GM18499 (cell line): ENCODE results near the gene CES2.
"Not testable (repeated sequence)": the region's sequence is repeated elsewhere in the genome, so short reads cannot be mapped to it uniquely, and the experiment has no call there.

ENCODE experiments used
- ATAC-seq: cut with Tn5 transposase; IDR thresholded peaks from one replicate; pipeline ENCODE4 v1.9.1; 2021; ENCODE audit warnings: moderate number of reproducible peaks; ENCODE audit not compliant: insufficient read depth, unreplicated experiment

CES2 gene, protein sequence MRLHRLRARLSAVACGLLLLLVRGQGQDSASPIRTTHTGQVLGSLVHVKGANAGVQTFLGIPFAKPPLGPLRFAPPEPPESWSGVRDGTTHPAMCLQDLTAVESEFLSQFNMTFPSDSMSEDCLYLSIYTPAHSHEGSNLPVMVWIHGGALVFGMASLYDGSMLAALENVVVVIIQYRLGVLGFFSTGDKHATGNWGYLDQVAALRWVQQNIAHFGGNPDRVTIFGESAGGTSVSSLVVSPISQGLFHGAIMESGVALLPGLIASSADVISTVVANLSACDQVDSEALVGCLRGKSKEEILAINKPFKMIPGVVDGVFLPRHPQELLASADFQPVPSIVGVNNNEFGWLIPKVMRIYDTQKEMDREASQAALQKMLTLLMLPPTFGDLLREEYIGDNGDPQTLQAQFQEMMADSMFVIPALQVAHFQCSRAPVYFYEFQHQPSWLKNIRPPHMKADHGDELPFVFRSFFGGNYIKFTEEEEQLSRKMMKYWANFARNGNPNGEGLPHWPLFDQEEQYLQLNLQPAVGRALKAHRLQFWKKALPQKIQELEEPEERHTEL

DNA sequence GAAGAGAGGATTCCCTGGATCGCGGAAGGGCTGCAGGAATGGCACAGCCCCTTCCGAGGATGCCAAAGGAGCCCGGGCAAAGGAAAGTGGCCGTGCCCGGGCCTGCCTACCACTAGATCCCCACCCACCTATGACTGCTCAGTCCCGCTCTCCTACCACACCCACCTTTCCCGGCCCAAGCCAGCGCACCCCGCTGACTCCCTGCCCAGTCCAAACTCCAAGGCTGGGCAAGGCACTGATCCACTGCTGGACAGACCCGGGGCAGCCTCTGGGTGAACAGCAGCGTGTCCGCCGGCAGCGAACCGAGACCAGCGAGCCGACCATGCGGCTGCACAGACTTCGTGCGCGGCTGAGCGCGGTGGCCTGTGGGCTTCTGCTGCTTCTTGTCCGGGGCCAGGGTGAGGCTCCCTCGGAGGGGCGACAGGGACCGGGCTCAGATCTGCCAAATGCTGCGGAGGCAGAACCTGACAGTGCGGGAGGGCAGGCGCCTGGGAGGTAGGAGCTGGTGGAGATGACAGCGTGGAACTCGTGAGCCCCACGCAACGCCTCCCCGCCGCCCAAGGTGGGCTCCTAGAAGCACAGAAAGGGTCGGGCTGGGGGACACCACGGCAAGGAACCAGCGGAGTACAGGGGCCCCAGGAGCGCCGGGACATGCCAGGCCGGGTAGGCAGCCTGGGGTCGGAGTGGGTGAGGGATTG is at the start of gene CES2:
Gene CES2, plus strand, starts transcription at position 203 of the 698 bp plus-strand sequence. Its CDS starts 120 bp downstream, at position 323.
- ATAC-seq: no peak

GRCh38 chr16:66886321-66886720 is 49.0 kb upstream of the CES2 start:
- ATAC-seq: no peak

- ATAC-seq: no peak
Observed at GRCh38 chr16:66886914-66887313, 48.4 kb upstream of the CES2 start.

DNA sequence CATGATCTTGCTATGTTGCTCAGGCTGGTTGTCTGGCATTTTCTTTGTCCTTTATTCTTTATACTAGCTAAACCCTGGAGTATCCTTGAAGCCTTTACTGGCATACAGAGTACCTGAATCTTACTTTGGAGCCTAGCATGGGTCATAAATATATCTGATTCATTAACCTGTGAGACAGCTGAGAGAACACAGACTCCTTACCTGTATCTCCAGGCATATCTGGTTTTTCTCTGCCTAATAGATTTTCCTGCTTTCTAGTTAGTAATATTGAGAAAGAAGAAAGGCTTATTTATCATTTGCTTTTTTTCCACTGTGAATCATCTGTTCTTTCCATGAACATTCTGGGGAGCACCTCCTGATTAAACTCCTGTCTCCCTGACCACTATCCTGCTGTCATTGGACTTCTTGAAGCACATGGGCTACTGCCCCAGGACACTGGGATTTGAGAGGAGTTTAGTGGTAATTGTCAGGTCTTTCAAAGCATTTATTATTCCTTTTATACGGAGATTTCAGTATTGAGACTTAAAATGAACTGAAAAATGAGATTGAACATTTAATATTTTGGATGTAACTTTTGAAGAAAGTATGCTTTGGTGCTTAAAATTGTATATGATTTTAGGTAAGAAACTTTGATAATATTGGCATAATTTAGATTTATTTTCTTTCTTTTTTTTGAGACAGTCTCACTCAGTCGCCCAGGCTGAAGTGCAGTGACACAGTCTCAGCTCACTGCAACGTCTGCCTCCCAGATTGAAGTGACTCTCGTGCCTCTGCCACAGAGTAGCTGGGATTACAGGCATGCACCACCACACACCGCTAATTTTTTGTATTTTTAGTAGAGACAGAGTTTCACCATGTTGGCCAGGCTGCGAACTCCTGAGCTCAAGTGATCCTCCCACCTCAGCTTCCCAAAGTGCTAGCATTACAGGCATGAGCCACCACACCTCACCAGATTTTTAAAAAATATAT is 46.4 kb upstream of the CES2 start:
- no peak for ATAC-seq

DNA sequence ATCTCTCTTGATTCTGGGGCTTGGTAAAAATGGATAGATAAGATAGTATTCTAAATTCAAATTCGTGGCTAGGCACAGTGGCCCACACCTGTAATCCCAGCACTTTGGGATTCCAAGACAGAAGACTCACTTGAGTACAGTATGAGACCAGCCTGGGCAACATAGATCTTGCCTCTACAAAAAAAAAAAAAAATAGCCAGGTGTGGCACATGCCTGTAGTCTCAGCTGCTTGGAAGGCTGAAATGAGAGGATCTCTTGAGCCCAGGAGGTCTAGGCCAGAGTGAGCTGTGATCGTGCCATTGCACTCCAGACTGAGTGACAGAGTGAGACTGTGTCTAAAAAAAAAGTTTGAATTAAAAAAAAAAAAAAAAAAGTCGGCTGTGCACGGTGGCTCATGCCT is 45.7 kb upstream of the CES2 start:
- ATAC-seq: no peak

GRCh38 chr16:66890799-66891198 is 44.5 kb upstream of the CES2 start:
- ATAC-seq: no peak

DNA sequence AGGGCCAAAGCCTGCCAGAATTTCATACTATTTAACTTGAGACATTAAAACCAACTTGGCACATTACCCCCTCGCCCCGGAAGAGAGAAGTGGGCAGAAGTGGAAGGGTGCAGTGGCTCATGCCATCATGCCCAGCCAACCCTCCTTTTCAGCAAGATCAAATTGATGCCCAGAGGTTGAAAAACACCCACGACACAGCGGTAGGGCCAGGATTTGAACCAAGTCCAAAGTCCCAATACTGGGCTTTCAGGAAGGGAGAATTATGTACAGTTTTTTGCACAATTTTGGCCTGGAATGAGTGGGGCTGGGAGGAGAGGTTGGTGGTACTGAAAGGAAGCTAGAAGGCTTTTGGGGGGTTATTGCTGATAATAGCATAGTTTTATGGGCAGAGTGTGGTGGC is 44.0 kb upstream of the CES2 start:
- no peak for ATAC-seq

DNA sequence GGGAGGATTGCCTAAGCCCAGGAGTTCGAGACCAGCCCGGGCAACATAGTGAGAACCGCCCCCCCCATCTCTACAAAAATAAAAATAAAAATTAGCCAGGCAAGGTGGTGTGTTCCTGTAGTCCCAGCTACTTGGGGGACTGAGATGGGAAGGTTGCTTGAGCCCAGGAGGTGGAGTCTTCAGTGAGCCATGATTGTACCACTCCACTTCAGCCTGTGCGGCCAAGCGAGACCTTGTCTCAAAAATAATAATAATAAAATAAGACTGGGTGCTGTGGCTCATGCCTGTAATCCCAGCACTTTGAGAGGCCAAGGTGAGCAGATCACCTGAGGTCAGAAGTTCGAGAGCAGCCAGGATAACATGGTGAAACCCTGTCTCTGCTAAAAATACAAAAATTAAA is 43.5 kb upstream of the CES2 start:
- no peak for ATAC-seq

- ATAC-seq: no peak
Observed at GRCh38 chr16:66894055-66894454, 41.3 kb upstream of the CES2 start.

DNA sequence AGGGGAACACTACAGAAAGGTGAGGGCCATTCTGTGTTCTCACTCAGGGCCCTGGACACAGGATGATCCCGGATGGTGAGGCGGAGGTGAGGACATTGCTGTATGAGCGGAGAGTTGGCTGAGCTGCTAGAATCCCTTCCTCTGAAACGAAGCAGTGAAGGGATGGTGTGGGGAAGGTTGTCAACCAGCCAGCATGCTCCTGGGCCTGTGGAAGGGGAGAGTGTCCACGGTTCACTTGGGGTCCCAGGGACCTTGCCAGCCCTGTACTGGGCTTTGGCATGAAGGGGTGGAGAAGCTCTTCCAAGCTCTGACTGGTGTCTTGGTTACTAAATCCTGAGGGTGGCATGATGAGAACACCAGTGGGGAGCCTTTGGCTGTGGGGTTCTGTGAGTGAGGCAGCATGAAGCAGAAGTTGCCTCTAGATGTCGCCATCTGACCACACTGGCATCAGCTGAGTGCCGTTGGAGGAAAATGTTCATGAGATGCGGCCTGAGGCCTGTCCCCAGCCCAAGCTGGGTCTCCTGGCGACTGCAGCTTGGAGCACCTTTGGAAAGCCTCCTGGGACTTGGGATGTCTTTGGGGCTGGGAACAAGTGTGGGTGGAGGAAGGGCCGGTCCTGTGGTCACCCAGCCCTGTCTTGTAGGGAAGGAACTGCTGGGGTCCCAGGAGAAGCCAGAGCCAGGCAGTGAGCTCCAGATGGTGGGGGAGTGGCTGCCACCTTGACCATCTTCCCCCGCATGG is 40.2 kb upstream of the CES2 start:
- no peak for ATAC-seq

DNA sequence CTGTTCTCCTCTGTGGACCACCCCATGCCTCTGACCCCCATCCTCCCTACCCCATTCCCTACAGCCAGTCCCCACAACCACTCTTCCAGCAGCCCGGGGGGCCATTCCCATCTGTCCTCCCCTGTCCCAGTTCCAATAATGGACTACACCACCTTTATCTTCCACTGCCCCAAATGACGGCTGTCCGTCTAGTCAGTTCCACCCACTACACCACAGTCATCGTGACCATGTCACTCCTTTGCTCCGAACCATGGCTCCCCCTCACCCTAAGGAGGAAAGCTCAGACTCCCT is 39.7 kb upstream of the CES2 start:
- no peak for ATAC-seq

GRCh38 chr16:66895999-66896398 is 39.3 kb upstream of the CES2 start:
- ATAC-seq: no peak

DNA sequence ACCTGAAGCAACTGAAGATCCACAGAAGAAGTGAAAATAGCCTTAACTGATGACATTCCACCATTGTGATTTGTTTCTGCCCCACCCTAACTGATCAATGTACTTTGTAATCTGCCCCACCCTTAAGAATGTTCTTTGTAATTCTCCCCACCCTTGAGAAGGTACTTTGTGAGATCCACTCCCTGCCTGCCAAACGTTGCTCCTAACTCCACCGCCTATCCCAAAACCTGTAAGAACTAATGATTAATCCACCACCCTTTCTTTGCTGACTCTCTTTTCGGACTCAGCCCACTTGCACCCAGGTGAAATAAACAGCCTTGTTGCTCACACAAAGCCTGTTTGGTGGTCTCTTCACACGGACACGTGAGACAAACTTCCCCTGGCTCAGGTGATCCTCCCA is 38.6 kb upstream of the CES2 start:
- not testable (repeated sequence) for ATAC-seq

GRCh38 chr16:66898207-66898606 is 37.1 kb upstream of the CES2 start:
- no peak for ATAC-seq

- ATAC-seq: no peak
Observed at GRCh38 chr16:66898933-66899309, 36.4 kb upstream of the CES2 start.

- no peak for ATAC-seq
Observed at GRCh38 chr16:66899310-66899944, 35.9 kb upstream of the CES2 start.

- ATAC-seq: no peak
Observed at GRCh38 chr16:66899945-66900710, 35.2 kb upstream of the CES2 start.

DNA sequence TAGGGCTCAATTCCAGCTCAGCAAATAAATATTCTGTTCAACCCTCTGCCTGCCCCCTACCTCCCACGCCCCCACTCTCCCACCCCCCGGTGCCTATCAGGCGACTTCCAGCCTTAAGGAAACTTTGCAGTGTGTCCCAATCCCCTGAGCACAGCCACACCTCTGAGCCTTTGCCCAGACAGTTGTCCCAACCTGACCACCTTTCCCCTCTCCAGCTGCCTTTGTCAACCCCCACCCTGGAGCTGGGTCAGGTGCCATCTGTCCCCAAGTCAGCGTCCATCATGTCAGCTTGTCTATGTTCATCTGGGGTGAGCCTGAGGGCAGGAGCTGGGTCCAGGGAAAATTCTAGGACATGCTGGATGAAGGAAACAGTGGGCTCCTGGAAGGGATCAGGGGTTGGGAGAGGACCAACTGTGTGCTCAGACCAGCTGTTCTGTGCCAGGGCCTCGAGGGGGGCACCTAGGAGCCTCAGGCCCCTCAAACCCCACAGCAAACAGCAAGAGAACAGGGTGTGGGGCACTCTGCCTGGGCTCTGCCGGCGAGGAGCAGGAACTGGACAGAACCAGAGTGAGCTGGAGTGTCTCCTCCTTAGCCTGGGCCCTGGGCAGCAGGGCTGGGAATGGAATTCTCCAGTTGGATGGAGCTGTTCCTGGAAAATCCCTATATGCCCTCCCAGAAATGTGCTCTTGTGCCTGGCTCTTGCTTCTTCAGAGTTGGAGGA is 34.4 kb upstream of the CES2 start:
- no peak for ATAC-seq
